Activated CD4-positive, alpha-beta T cell treated with anti-CD3 and anti-CD28 coated beads, Interleukin-2, amount 50 U/mL, for 4 hours (primary cell): Measurements from ENCODE around the gene ENPEP.

Source experiments
- DNase-seq, 2 experiments: peaks; one replicate each; pipeline ENCODE4 v3.0.0-alpha.2; 2020

The ENPEP gene

GRCh38 chr4:110610940-110611831 is 135.2 kb downstream of the ENPEP start:
- no peak for DNase-seq

DNA sequence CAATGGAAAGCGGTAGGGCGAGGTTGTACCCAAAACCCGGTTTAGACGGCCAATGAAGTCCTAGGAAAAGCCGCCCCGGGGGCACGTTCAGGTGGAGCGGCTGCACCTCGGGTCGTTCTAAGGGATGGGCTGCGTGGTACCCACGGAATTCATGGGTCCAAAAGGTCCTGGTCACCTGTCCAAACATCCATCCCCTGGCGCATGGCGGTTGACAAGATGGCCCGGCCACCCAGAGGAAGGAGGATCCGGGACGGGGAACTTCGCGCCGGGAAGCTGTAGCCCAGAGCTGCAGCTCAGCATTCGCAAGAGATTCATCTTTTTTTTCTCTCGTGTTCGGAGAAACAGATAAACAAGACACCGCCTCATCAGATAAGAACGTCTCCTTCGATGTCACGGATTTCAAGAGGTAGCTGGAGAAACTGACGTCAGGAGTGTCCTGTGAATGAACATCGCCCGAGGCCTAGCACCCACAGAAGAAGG is 136.1 kb downstream of the ENPEP start:
- no peak for DNase-seq

DNA sequence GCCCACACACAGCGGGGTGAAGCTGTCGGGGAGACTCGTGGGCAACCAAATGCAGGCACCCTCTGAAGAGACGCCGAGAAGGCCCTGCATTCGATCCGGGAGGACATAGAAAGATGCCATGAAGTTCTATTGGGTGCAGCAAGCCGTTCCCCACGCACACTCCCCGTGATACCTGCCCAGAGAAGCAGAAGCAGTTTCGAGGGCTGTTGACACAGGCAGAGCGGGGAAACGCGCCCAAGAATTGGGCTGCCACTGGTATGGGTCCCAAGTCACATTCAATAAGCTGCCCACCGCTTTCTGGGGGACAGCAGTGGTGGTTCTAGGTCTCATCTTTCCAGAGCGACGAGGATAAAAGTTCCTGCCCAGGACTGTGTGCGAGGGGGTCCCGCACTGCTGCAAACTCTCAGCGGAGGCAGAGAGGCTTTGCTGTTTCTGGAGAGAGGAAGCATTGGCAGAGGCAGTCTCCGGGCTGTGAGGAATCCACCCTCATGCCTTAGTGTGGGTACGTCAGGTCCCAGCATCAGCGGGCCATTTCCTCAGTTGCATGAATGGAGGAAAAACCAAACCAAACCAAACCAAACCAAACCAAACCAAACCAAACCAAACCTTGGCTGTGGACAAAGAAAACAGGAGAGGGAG is 136.8 kb downstream of the ENPEP start:
- DNase-seq, result no peak

DNA sequence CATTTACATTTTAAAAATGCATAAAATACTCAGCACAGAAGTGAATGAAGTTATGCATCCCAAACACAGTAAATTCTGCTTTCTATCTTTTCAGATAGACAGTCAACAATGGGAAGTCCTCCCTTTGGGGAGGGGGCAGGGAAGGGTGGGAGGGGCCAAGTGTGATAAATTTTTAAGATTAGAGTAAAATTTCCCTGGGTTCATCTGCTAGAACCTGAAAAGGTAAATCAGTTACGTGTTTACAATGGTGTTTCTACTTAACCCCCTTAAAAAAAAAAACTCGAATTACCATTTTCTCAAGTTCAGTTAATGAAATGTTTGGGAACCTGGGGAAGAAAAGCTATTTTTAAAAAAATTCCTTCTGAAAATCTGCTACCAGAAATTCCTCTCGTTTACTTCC is 137.8 kb downstream of the ENPEP start:
- no peak for DNase-seq

GRCh38 chr4:110614173-110614963 is 138.4 kb downstream of the ENPEP start:
- no peak for DNase-seq
